Esophagus squamous epithelium (tissue), 4 donors: ENCODE results near the gene DKK3.

Experiments
- CTCF ChIP-seq, 6 experiments: fragments of 450-650 bp in 4 of 6; fragments of 200-600 bp in 2 of 6; sonication (generic) in 2 of 6; IDR thresholded peaks; one replicate each; pipeline ENCODE4 v1.5.1; 2016 to 2019; ENCODE audit warnings: antibody characterized with exemption in 6 of 6, mild to moderate bottlenecking in 4 of 6, moderate library complexity in 4 of 6
- POLR2A ChIP-seq, 4 donors: fragments of 450-650 bp; IDR thresholded peaks; one replicate each; pipeline ENCODE4 v1.6.1; 2017; ENCODE audit warnings: antibody characterized with exemption in 4 of 4, mild to moderate bottlenecking in 4 of 4, moderate library complexity in 3 of 4

- TF ChIP-seq POLR2A (IDR thresholded peaks at IDR 0.05): no peak
- no peak for TF ChIP-seq CTCF (IDR thresholded peaks at IDR 0.05)
Measured at GRCh38 chr11:11961399-11962028, 46.9 kb downstream of the DKK3 start.
